Gastroesophageal sphincter (tissue), 4 donors: ENCODE measurements around the gene RMND5B. TPM values are rescaled to one million over a fixed set of nuclear protein-coding genes. Genes with fewer than 3 reads are reported as not detected.

Experiments used
- ATAC-seq: fragments of 150-250 bp; one replicate; pipeline ENCODE4 v1.9.1; 2016; ENCODE audit warnings: mild to moderate bottlenecking, moderate library complexity
- H3K27ac ChIP-seq, 4 donors: fragments of 200-600 bp; sonication (generic) in 3 of 4; 1 replicate in 3 of 4; 2 replicates in 1 of 4; pipeline ENCODE4 v1.5.1; 2016 to 2019
- H3K27me3 ChIP-seq: fragments of 200-600 bp; sonication (generic); one replicate; pipeline ENCODE4 v1.5.1; 2019
- H3K36me3 ChIP-seq, 2 donors: fragments of 200-600 bp; sonication (generic); one replicate each; pipeline ENCODE4 v1.5.1; 2019; ENCODE audit warnings: control low read depth in 1 of 2
- H3K4me1 ChIP-seq, 3 donors: fragments of 200-600 bp; sonication (generic); 1 replicate in 2 of 3; 2 replicates in 1 of 3; pipeline ENCODE4 v1.5.1; 2016 to 2019; ENCODE audit warnings: control low read depth in 2 of 3
- H3K4me3 ChIP-seq, 2 donors: fragments of 200-600 bp; sonication (generic); one replicate each; pipeline ENCODE4 v1.5.1; 2019; ENCODE audit warnings: mild to moderate bottlenecking in 1 of 2, moderate library complexity in 1 of 2
- H3K9me3 ChIP-seq, 3 donors: fragments of 200-600 bp; sonication (generic); one replicate each; pipeline ENCODE4 v1.5.1; 2017 to 2019; ENCODE audit warnings: control low read depth in 2 of 3
- CTCF ChIP-seq, 4 experiments: fragments of 200-600 bp in 2 of 4; fragments of 450-650 bp in 2 of 4; sonication (generic) in 1 of 4; IDR thresholded peaks; one replicate each; pipeline ENCODE4 v1.5.1; 2017 to 2019; ENCODE audit warnings: antibody characterized with exemption in 4 of 4, mild to moderate bottlenecking in 2 of 4, moderate library complexity in 2 of 4
- EP300 ChIP-seq: sonication (generic); formaldehyde crosslinking; IDR thresholded peaks from one replicate; pipeline ENCODE4 v1.6.1; 2017; ENCODE audit warnings: antibody characterized with exemption, mild to moderate bottlenecking
- POLR2A ChIP-seq, 2 donors: fragments of 450-650 bp; IDR thresholded peaks; one replicate each; pipeline ENCODE4 v1.6.1; 2017; ENCODE audit warnings: antibody characterized with exemption in 2 of 2, mild to moderate bottlenecking in 2 of 2, moderate library complexity in 1 of 2
- POLR2AphosphoS5 ChIP-seq: sonication (generic); formaldehyde crosslinking; IDR thresholded peaks from one replicate; pipeline ENCODE4 v1.6.1; 2017; ENCODE audit warnings: antibody characterized with exemption
- WGBS, 2 donors: methylation state at CpG; one replicate each; pipeline ENCODE4 v1.1.5; 2018; ENCODE audit warnings: low coverage in 1 of 2; 5-methylcytosine and 5-hydroxymethylcytosine counted together
- total RNA-seq, 4 donors: library from RNA; depleted of rRNA; stranded (reverse); fragments of >200 nt; gene quantifications; one replicate each; pipeline ENCODE4 v1.1.0, GENCODE V29; 2016

The RMND5B gene
- total RNA-seq, result 10 to 100 TPM; 34.6 to 56.6 (median 41.7) TPM

- peak; percentile 96 for ATAC-seq
- H3K9me3 ChIP-seq, result no peaks in the 10 kb centered on the region
These were observed at the start of gene RMND5B for GRCh38 chr5:178130576-178131445. RMND5B (plus strand) TSS chr5:178131014; CDS start chr5:178138120, 7,106 bp downstream.

GRCh38 chr5:178081571-178082243, 49.1 kb upstream of the RMND5B start:
- no peaks in the 10 kb centered on the region for H3K9me3 ChIP-seq
- peaks cover 47% of the 10 kb centered on the region for H3K27me3 ChIP-seq
- no peaks in the 10 kb centered on the region for H3K36me3 ChIP-seq
- ATAC-seq, result no peak
- WGBS, 2 donors, result 57 to 68% methylated on average over 3 to 9 of the region's 12 CpGs
- no peak overlapping the region for H3K4me3 ChIP-seq
- no peaks in the 10 kb centered on the region for H3K4me1 ChIP-seq
- no peak overlapping the region for H3K27ac ChIP-seq
- TF ChIP-seq EP300, result no peak
- no peak for TF ChIP-seq POLR2AphosphoS5
- TF ChIP-seq POLR2A (IDR thresholded peaks at IDR 0.05), result no peak
- no peak for TF ChIP-seq CTCF (IDR thresholded peaks at IDR 0.05)

More at GRCh38 chr5:178130576-178131445, at the start of gene RMND5B:
- no CpG with 5 or more reads among the region's 102 CpGs for WGBS, 2 donors
- no peak for TF ChIP-seq EP300
- TF ChIP-seq POLR2A (IDR thresholded peaks at IDR 0.05), result peak; percentile 75 to 87
- TF ChIP-seq POLR2AphosphoS5, result peak; percentile 73
- peak in 1 of 4 experiments; percentile 21 for TF ChIP-seq CTCF (IDR thresholded peaks at IDR 0.05)
- Histone ChIP-seq H3K4me1 (peaks cover 0 to 24% (median 9%) of the 10 kb centered on the region in 3 donors), H3K27me3 (no peaks in the 10 kb centered on the region), H3K4me3 (peak within 1 kb of the TSS; percentile 73 to 81), H3K36me3 (peaks cover 0 to 27% of the 10 kb centered on the region in 2 donors), H3K27ac (peak within 1 kb of the TSS; percentile 92 to 98 (median 96))

GRCh38 chr5:178083922-178084321, 46.9 kb upstream of the RMND5B start:
- no peak overlapping the region for H3K4me3 ChIP-seq
- TF ChIP-seq POLR2A (IDR thresholded peaks at IDR 0.05) (no peak), CTCF (IDR thresholded peaks at IDR 0.05) (no peak), EP300 (no peak), POLR2AphosphoS5 (no peak)
- peaks cover 61% of the 10 kb centered on the region for H3K27me3 ChIP-seq
- no peak overlapping the region for H3K27ac ChIP-seq
- H3K9me3 ChIP-seq, result no peaks in the 10 kb centered on the region
- WGBS, 2 donors, result 63 to 78% methylated on average over 5 to 6 of the region's 6 CpGs
- no peaks in the 10 kb centered on the region for H3K36me3 ChIP-seq
- ATAC-seq, result no peak
- no peaks in the 10 kb centered on the region for H3K4me1 ChIP-seq

GRCh38 chr5:178085316-178085715, 45.5 kb upstream of the RMND5B start:
- no peak overlapping the region for H3K27ac ChIP-seq
- H3K9me3 ChIP-seq, result no peaks in the 10 kb centered on the region
- TF ChIP-seq POLR2AphosphoS5, result no peak
- no peak for TF ChIP-seq CTCF (IDR thresholded peaks at IDR 0.05)
- no peak for TF ChIP-seq POLR2A (IDR thresholded peaks at IDR 0.05)
- no peak for TF ChIP-seq EP300
- ATAC-seq, result no peak
- peaks cover 64% of the 10 kb centered on the region for H3K27me3 ChIP-seq
- H3K4me1 ChIP-seq, result no peaks in the 10 kb centered on the region
- no peak overlapping the region for H3K4me3 ChIP-seq
- no peaks in the 10 kb centered on the region for H3K36me3 ChIP-seq
- 40 to 50% methylated on average over 2 to 6 of the region's 6 CpGs for WGBS, 2 donors
